ENCODE measurements around the gene NBEA.

NBEA gene

GRCh38 chr13:35518337-35518946, 576.4 kb downstream of the NBEA start:
- Histone ChIP-seq H3K4me3 (no peak overlapping the region), H3K27ac (no peak overlapping the region)

- Histone ChIP-seq H3K4me3 (no peak overlapping the region), H3K27ac (no peak overlapping the region)
Observed at GRCh38 chr13:35524171-35524570, 582.1 kb downstream of the NBEA start.

GRCh38 chr13:35526577-35526976, 584.5 kb downstream of the NBEA start:
- H3K4me3 ChIP-seq = no peak overlapping the region
- no peak overlapping the region for H3K27ac ChIP-seq

- no peak overlapping the region for H3K27ac ChIP-seq
- H3K4me3 ChIP-seq = no peak overlapping the region
Observed at GRCh38 chr13:35527451-35527850, 585.4 kb downstream of the NBEA start.

GRCh38 chr13:35530147-35530546, 588.1 kb downstream of the NBEA start:
- H3K27ac ChIP-seq = no peak overlapping the region

GRCh38 chr13:35530581-35530980, 588.5 kb downstream of the NBEA start:
- no peak overlapping the region for H3K27ac ChIP-seq
- no peak overlapping the region for H3K4me3 ChIP-seq

More at GRCh38 chr13:35530147-35530546, 588.1 kb downstream of the NBEA start:
- H3K4me3 ChIP-seq = no peak overlapping the region

- H3K27ac ChIP-seq = no peak overlapping the region
- no peak overlapping the region for H3K4me3 ChIP-seq
Observed at GRCh38 chr13:35531526-35531925, 589.5 kb downstream of the NBEA start.

GRCh38 chr13:35534343-35534742, 592.3 kb downstream of the NBEA start:
- H3K27ac ChIP-seq = no peak overlapping the region
- no peak overlapping the region for H3K4me3 ChIP-seq

GRCh38 chr13:35548790-35549189, 606.7 kb downstream of the NBEA start:
- H3K27ac ChIP-seq = no peak overlapping the region
- H3K4me3 ChIP-seq = no peak overlapping the region

GRCh38 chr13:35549481-35549880, 607.4 kb downstream of the NBEA start:
- H3K4me3 ChIP-seq = no peak overlapping the region
- H3K27ac ChIP-seq = no peak overlapping the region

- H3K4me3 ChIP-seq = no peak overlapping the region
- H3K27ac ChIP-seq = no peak overlapping the region
Observed at GRCh38 chr13:35552172-35552844, 610.2 kb downstream of the NBEA start.

GRCh38 chr13:35554972-35555623, 613.0 kb downstream of the NBEA start:
- no peak overlapping the region for H3K4me3 ChIP-seq
- no peak overlapping the region for H3K27ac ChIP-seq

- Histone ChIP-seq H3K4me3 (no peak overlapping the region), H3K27ac (no peak overlapping the region)
Observed at GRCh38 chr13:35557475-35557874, 615.4 kb downstream of the NBEA start.

GRCh38 chr13:35561540-35561939, 619.5 kb downstream of the NBEA start:
- H3K27ac ChIP-seq = no peak overlapping the region
- H3K4me3 ChIP-seq = no peak overlapping the region

GRCh38 chr13:35565273-35565672, 623.2 kb downstream of the NBEA start:
- Histone ChIP-seq H3K4me3 (no peak overlapping the region), H3K27ac (no peak overlapping the region)

GRCh38 chr13:35566340-35566739, 624.3 kb downstream of the NBEA start:
- no peak overlapping the region for H3K27ac ChIP-seq
- no peak overlapping the region for H3K4me3 ChIP-seq

GRCh38 chr13:35567406-35567980, 625.4 kb downstream of the NBEA start:
- H3K27ac ChIP-seq = no peak overlapping the region
- H3K4me3 ChIP-seq = no peak overlapping the region

- Histone ChIP-seq H3K27ac (no peak overlapping the region), H3K4me3 (no peak overlapping the region)
Observed at GRCh38 chr13:35573639-35574038, 631.6 kb downstream of the NBEA start.

GRCh38 chr13:35592457-35592856, 650.4 kb downstream of the NBEA start:
- Histone ChIP-seq H3K4me3 (no peak overlapping the region), H3K27ac (no peak overlapping the region)

- no peak overlapping the region for H3K4me3 ChIP-seq
- H3K27ac ChIP-seq = no peak overlapping the region
Observed at GRCh38 chr13:35593651-35594050, 651.6 kb downstream of the NBEA start.

GRCh38 chr13:35594096-35594495, 652.0 kb downstream of the NBEA start:
- H3K4me3 ChIP-seq = no peak overlapping the region
- no peak overlapping the region for H3K27ac ChIP-seq
